GM13976 (cell line): Measurements from ENCODE around the gene ARL5A.

Experiments
- DNase-seq: peaks from one replicate; pipeline ENCODE4 v3.0.0; 2012; ENCODE audit warnings: low spot score
- CTCF ChIP-seq: IDR thresholded peaks from 2 replicates; pipeline ENCODE4 v1.5.1; 2012; ENCODE audit warnings: borderline replicate concordance, mild to moderate bottlenecking; ENCODE audit not compliant: insufficient read depth; ENCODE audit errors: extremely low read depth, missing control alignments, control extremely low read depth
- in situ Hi-C: fragments of 300-500 bp; cut with MboI; formaldehyde crosslinking; loops from one replicate; pipeline ENCODE4 v1.12.0; 2022; ENCODE audit warnings: low sequenced_read_pairs, mixed read lengths, inconsistent platforms; ENCODE audit not compliant: unreplicated experiment

Gene ARL5A

GRCh38 chr2:151815821-151816489 is 12.3 kb downstream of the ARL5A start:
- in situ Hi-C loops, result no loop called here
- TF ChIP-seq CTCF, result no peak
- DNase-seq, result no peak

DNA sequence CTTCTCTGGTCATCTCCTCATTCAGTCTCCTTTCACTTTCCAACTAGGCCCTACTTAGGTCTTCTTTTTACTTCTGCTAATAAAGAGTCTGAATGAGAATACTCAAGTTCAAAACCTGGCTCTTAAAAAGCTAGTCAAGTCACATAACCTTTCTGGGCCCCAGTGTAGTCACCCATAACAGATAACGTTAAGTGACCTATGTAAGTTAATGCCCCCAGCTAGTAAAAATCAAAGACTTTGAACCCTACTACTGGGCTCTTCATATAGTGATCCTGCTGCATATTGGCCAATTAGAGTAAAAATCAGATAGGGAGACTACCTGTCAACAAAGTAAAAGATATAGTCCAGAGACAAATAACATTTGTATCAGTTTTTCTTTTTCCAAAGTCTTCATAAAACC is 17.7 kb downstream of the ARL5A start:
- TF ChIP-seq CTCF, result no peak
- in situ Hi-C loops, result no loop called here

DNA sequence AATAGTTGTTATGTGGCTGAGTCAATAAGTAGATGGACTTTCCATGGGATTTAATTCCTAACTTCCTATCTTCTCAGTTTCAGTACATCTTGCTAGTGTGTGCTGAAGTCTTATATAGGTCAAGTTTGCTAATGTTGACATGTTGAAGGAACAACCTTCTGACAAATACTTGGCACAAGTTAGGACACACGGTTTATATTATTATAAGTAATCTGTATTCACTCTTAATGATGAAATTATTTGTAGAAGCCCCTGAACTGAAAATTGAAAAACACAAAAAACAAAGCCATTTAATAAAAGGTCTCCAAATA is 19.2 kb downstream of the ARL5A start:
- in situ Hi-C loops, result no loop called here

More for the DNA sequence above, 17.7 kb downstream of the ARL5A start:
- no peak for DNase-seq

DNA sequence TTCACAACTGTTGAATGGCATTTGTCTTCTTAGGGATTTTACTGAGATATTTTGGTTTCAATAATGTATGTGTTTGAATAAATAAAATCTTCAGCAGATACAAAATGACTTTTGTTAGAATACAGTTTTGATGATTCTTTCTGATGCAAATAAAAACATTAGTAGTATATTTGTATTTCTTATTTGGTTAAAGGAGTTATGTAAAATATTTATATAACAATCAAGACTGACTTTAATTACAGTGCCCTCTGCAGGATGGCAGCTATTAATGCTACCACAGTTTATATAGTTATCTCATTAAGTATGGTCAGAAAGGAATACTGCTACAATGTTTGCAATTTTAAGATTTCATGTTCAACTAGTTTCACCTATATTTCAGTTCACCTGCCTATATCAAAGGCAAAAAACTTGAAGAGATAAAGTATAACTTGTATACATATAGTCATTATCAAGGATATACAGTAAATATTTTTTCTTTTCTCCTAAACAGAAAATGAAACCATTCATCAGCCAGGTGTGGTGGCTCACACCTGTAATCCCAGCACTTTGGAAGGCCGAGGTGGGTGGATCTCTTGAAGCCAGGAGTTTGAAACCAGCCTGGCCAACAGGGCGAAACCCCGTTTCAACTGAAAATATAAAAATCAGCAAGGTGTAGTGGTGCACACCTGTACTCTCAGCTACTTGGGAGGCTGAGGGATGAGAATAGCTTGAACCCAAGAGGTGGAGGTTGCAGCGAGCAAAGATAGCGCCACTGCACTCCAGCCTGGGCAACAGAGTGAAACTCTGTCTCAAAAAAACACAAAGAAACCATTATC is 19.8 kb downstream of the ARL5A start:
- peak; percentile 25 for TF ChIP-seq CTCF
- in situ Hi-C loops, result no loop called here
- no peak for DNase-seq

More for the DNA sequence above, 19.2 kb downstream of the ARL5A start:
- no peak for DNase-seq
- TF ChIP-seq CTCF, result no peak

DNA sequence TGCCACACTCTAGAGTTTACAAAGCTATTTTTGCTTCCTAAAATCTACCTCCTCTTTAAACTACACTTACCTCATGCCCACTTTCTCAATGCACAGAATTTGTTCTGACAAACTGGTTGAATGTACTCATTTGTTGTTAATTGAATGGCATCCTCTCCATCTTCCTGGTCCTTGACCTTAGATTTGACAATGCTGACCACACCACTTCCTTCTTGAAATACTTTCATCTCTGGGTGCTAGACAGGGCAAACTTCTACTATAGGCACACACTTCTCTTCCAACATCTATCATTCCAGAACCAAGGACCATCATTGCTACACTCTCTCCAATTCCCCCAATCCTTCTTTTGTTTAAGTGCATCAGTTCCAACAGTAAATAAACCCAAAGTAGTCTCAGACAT is 22.3 kb downstream of the ARL5A start:
- in situ Hi-C loops, result no loop called here

DNA sequence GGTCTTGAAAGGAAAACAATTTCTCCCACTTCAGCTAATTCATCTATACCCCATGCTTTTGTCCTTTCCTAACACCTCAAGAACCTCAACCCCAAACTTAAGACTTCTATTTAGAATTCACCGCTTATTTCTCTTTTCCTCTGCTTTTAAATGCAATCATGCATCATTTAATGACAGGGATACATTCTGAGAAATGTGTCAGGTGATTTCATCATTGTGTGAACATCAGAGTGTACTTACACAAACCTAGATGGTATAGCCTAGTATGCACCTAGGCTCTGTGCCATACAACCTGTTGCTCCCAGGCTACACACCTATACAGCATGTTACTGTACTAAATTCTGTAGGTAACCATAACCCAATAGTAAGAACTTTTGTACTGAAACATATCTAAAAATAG is 22.9 kb downstream of the ARL5A start:
- in situ Hi-C loops, result no loop called here
- TF ChIP-seq CTCF, result no peak
- no peak for DNase-seq

More for the DNA sequence above, 22.3 kb downstream of the ARL5A start:
- DNase-seq, result no peak
- no peak for TF ChIP-seq CTCF

DNA sequence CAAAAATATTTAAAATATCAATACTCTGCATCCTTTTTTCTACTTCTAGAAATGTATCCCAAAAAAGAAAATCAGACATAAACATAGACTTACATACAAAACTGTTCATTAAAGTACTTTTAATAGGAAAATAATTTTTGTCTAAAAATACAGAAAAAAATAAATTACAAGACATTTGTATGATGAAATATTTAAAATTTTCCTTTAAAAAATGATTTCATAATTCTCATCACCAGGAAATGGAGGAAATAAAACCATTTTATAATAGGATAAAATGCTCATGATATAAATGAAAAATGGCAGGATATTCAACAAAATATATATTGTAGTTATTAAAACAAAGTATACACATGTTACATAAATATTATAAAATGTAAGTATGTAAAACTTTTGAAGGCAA is 24.4 kb downstream of the ARL5A start:
- TF ChIP-seq CTCF, result no peak
- in situ Hi-C loops, result no loop called here

More for the DNA sequence above, 24.4 kb downstream of the ARL5A start:
- DNase-seq, result no peak
